Measurements from ENCODE around the gene SAMD14.

GRCh38 chr17:50079334-50080095 lies 50.4 kb downstream of the SAMD14 start:
- TF ChIP-seq TAF1 (IDR thresholded peaks at IDR 0.05; ENCODE audit: low read depth, low read length) (no peak), POLR2A (IDR thresholded peaks at IDR 0.05; ENCODE audit: low read depth, low read length) (no peak), SPI1 (IDR thresholded peaks at IDR 0.05; ENCODE audit: low read depth, low read length) (no peak), POLR2AphosphoS5 (IDR thresholded peaks at IDR 0.05; ENCODE audit: low read depth, low read length) (no peak), POU2F2 (IDR thresholded peaks at IDR 0.05; ENCODE audit: low read depth, low read length) (no peak)

All from GM12891 (cell line).